ENCODE measurements around the gene PAQR4.

PAQR4 gene

DNA sequence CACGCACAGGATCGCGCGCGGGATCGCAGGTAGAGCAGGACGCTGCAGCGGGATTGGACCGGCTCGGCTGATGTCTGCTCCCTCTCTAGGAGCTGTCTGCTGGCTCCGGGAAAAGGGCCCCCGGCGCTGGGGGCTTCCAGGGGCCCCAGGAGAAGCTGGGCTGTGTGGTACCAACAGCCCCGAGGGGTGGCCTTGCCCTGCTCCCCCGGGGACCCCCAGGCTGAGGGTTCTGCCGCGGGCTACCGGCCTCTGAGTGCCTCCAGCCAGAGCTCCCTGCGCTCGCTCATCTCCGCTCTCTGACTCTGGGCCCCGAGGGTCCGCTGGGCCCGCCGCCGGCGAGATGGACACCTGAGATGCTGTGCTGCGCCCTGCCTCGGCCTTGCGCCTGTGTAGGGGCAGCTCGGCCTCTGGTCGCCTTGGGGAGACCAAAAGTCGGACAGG, 1.4 kb upstream of the PAQR4 start:
- Histone ChIP-seq H3K27ac (ENCODE audit: low read length) (no peak overlapping the region), H3K4me1 (ENCODE audit: control insufficient read depth in 1 of 2, insufficient read depth in 2 of 2, low read length in 2 of 2) (peaks cover 3 to 56% of the 10 kb centered on the region in 2 donors), H3K36me3 (ENCODE audit: control insufficient read depth in 1 of 2, insufficient read depth in 2 of 2, low read length in 2 of 2) (no peaks in the 10 kb centered on the region), H3K9me3 (ENCODE audit: control insufficient read depth in 1 of 2, low read length in 2 of 2) (no peaks in the 10 kb centered on the region), H3K4me3 (ENCODE audit: low read depth in 1 of 2, low read length in 2 of 2) (no peak overlapping the region), H3K27me3 (ENCODE audit: low read depth, low read length) (peaks cover 40% of the 10 kb centered on the region)

DNA sequence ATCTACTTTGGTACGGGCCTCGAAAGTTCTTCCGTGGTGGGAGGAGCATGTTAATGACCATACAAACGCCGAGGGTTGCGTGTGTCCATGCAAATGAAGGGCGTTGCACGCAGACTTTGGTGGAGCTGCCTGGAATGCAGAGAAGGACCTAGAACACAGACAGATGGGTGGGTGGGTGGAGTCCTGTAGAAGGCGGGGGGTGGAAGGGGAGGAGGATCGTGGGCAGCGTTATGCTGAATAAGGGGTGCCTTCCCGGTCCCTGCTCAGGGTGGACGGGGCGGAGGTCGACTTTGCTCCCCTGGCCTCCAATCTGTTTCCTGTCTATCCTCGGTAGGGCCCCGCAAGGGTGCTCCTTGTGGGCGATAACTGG, 795 bp upstream of the PAQR4 start:
- Histone ChIP-seq H3K27me3 (ENCODE audit: low read depth, low read length) (peaks cover 33% of the 10 kb centered on the region), H3K36me3 (ENCODE audit: control insufficient read depth in 1 of 2, insufficient read depth in 2 of 2, low read length in 2 of 2) (no peaks in the 10 kb centered on the region), H3K4me1 (ENCODE audit: control insufficient read depth in 1 of 2, insufficient read depth in 2 of 2, low read length in 2 of 2) (peaks cover 3 to 50% of the 10 kb centered on the region in 2 donors), H3K27ac (ENCODE audit: low read length) (no peak overlapping the region), H3K4me3 (ENCODE audit: low read depth in 1 of 2, low read length in 2 of 2) (peak overlapping the region; percentile 53 to 83), H3K9me3 (ENCODE audit: control insufficient read depth in 1 of 2, low read length in 2 of 2) (no peaks in the 10 kb centered on the region)

GRCh38 chr16:2969545-2970521, 685 bp downstream of the PAQR4 start:
- peaks cover 3 to 35% of the 10 kb centered on the region in 2 donors for H3K4me1 ChIP-seq (ENCODE audit: control insufficient read depth in 1 of 2, insufficient read depth in 2 of 2, low read length in 2 of 2)
- no peaks in the 10 kb centered on the region for H3K9me3 ChIP-seq (ENCODE audit: control insufficient read depth in 1 of 2, low read length in 2 of 2)
- H3K27me3 ChIP-seq (ENCODE audit: low read depth, low read length), result peaks cover 19% of the 10 kb centered on the region
- no peaks in the 10 kb centered on the region for H3K36me3 ChIP-seq (ENCODE audit: control insufficient read depth in 1 of 2, insufficient read depth in 2 of 2, low read length in 2 of 2)
- H3K4me3 ChIP-seq (ENCODE audit: low read depth in 1 of 2, low read length in 2 of 2), result peak overlapping the region; percentile 33 to 83
- H3K27ac ChIP-seq (ENCODE audit: low read length), result no peak overlapping the region

- peak overlapping the region in 1 of 2 donors; percentile 83 for H3K4me3 ChIP-seq (ENCODE audit: low read depth in 1 of 2, low read length in 2 of 2)
- peaks cover 3 to 33% of the 10 kb centered on the region in 2 donors for H3K4me1 ChIP-seq (ENCODE audit: control insufficient read depth in 1 of 2, insufficient read depth in 2 of 2, low read length in 2 of 2)
- no peaks in the 10 kb centered on the region for H3K36me3 ChIP-seq (ENCODE audit: control insufficient read depth in 1 of 2, insufficient read depth in 2 of 2, low read length in 2 of 2)
- H3K27ac ChIP-seq (ENCODE audit: low read length), result no peak overlapping the region
- H3K27me3 ChIP-seq (ENCODE audit: low read depth, low read length), result peaks cover 19% of the 10 kb centered on the region
- no peaks in the 10 kb centered on the region for H3K9me3 ChIP-seq (ENCODE audit: control insufficient read depth in 1 of 2, low read length in 2 of 2)
These were observed 1.4 kb downstream of the PAQR4 start for GRCh38 chr16:2970563-2970962.

DNA sequence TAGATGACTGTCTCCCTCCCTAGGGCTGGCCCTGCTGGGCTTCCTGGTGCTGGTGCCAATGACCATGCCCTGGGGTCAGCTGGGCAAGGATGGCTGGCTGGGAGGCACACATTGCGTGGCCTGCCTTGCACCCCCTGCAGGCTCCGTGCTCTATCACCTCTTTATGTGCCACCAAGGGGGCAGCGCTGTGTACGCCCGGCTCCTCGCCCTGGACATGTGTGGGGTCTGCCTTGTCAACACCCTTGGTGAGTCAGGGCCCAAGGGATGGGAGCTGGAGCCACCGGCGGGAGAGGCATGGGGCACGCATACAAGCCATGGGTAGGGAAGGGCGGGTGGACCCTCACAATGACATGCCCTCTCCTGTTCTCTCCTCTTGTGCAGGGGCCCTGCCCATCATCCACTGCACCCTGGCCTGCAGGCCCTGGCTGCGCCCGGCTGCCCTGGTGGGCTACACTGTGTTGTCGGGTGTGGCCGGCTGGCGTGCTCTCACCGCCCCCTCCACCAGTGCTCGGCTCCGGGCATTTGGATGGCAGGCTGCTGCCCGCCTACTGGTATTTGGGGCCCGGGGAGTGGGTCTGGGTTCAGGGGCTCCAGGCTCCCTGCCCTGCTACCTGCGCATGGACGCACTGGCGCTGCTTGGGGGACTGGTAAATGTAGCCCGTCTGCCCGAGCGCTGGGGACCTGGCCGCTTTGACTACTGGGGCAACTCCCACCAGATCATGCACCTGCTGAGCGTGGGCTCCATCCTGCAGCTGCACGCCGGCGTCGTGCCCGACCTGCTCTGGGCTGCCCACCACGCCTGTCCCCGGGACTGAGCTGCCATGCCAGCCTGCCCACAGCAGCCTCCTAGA, 2.2 kb downstream of the PAQR4 start:
- H3K4me1 ChIP-seq (ENCODE audit: control insufficient read depth in 1 of 2, insufficient read depth in 2 of 2, low read length in 2 of 2), result peaks cover 3 to 33% of the 10 kb centered on the region in 2 donors
- H3K27ac ChIP-seq (ENCODE audit: low read length), result no peak overlapping the region
- no peak overlapping the region for H3K4me3 ChIP-seq (ENCODE audit: low read depth in 1 of 2, low read length in 2 of 2)
- no peaks in the 10 kb centered on the region for H3K36me3 ChIP-seq (ENCODE audit: control insufficient read depth in 1 of 2, insufficient read depth in 2 of 2, low read length in 2 of 2)
- peaks cover 12% of the 10 kb centered on the region for H3K27me3 ChIP-seq (ENCODE audit: low read depth, low read length)
- no peaks in the 10 kb centered on the region for H3K9me3 ChIP-seq (ENCODE audit: control insufficient read depth in 1 of 2, low read length in 2 of 2)

DNA sequence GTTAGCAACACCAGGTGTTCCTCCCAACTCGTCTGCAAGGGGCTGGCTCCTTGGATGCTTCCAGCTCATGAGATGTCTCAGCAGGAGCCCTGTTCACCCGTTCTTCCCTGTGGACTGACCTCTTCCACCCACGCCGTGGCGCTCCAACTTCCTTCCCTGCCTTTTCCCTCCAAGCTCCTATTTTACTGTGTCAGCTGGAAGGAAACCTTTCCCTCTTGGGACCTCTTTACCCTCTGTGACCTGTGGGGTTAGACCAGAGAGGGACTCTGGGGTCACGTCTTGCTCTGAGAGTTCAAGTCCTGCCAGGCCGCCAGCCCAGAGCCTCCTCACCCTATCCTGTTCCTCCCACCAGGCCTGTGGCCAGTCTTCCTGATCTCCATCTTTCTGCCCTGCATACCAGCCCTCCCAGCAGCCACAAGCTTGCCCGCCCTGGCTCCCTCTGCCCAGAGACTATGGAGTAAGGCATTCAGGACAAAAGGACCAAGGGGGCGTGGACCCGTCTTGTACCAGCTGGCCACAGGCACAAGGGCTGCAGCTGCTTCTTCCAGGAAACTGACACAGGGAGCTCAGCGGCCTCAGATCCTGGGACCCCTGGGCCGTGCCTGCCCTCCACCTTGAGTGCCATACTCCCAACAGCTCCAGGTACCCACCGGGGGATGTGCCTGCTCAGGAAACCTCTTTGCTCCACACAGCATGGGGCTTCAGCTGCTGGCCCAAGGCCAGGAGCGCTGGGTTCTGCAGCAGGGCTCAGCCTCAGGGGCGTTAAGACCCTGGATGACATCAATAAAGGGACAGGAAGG, 3.0 kb downstream of the PAQR4 start:
- H3K9me3 ChIP-seq (ENCODE audit: control insufficient read depth in 1 of 2, low read length in 2 of 2), result no peaks in the 10 kb centered on the region
- no peaks in the 10 kb centered on the region for H3K36me3 ChIP-seq (ENCODE audit: control insufficient read depth in 1 of 2, insufficient read depth in 2 of 2, low read length in 2 of 2)
- no peak overlapping the region for H3K27ac ChIP-seq (ENCODE audit: low read length)
- H3K4me3 ChIP-seq (ENCODE audit: low read depth in 1 of 2, low read length in 2 of 2), result no peak overlapping the region
- H3K4me1 ChIP-seq (ENCODE audit: control insufficient read depth in 1 of 2, insufficient read depth in 2 of 2, low read length in 2 of 2), result peaks cover 3 to 26% of the 10 kb centered on the region in 2 donors
- H3K27me3 ChIP-seq (ENCODE audit: low read depth, low read length), result peaks cover 10% of the 10 kb centered on the region

DNA sequence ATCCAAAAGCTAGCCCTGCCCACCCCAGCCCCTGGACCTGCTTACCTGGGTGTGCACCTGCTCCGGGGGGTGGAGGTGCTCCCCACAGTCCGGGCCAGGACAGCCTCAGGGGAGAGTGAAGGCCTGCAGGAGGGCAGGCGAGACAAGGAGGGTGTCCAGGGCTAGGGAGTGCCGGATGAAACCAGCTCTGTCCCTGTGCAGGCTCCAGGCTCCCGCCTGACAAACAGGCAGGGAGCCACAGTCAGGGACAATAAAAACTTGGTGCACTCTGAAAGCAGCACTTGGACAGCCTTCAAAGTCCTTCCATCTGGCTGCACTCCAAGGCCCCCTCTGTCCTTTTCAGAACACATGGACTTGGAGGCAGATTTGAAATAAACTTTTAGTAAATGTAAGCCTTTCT, 3.9 kb downstream of the PAQR4 start:
- peaks cover 2% of the 10 kb centered on the region for H3K27me3 ChIP-seq (ENCODE audit: low read depth, low read length)
- no peaks in the 10 kb centered on the region for H3K36me3 ChIP-seq (ENCODE audit: control insufficient read depth in 1 of 2, insufficient read depth in 2 of 2, low read length in 2 of 2)
- no peaks in the 10 kb centered on the region for H3K9me3 ChIP-seq (ENCODE audit: control insufficient read depth in 1 of 2, low read length in 2 of 2)
- H3K4me1 ChIP-seq (ENCODE audit: control insufficient read depth in 1 of 2, insufficient read depth in 2 of 2, low read length in 2 of 2), result peaks cover 3 to 17% of the 10 kb centered on the region in 2 donors
- no peak overlapping the region for H3K27ac ChIP-seq (ENCODE audit: low read length)
- no peak overlapping the region for H3K4me3 ChIP-seq (ENCODE audit: low read depth in 1 of 2, low read length in 2 of 2)

GRCh38 chr16:2973605-2974318, 4.6 kb downstream of the PAQR4 start:
- H3K27ac ChIP-seq (ENCODE audit: low read length), result no peak overlapping the region
- no peaks in the 10 kb centered on the region for H3K9me3 ChIP-seq (ENCODE audit: control insufficient read depth in 1 of 2, low read length in 2 of 2)
- peaks cover 3 to 10% of the 10 kb centered on the region in 2 donors for H3K4me1 ChIP-seq (ENCODE audit: control insufficient read depth in 1 of 2, insufficient read depth in 2 of 2, low read length in 2 of 2)
- no peaks in the 10 kb centered on the region for H3K36me3 ChIP-seq (ENCODE audit: control insufficient read depth in 1 of 2, insufficient read depth in 2 of 2, low read length in 2 of 2)
- H3K4me3 ChIP-seq (ENCODE audit: low read depth in 1 of 2, low read length in 2 of 2), result no peak overlapping the region
- no peaks in the 10 kb centered on the region for H3K27me3 ChIP-seq (ENCODE audit: low read depth, low read length)

DNA sequence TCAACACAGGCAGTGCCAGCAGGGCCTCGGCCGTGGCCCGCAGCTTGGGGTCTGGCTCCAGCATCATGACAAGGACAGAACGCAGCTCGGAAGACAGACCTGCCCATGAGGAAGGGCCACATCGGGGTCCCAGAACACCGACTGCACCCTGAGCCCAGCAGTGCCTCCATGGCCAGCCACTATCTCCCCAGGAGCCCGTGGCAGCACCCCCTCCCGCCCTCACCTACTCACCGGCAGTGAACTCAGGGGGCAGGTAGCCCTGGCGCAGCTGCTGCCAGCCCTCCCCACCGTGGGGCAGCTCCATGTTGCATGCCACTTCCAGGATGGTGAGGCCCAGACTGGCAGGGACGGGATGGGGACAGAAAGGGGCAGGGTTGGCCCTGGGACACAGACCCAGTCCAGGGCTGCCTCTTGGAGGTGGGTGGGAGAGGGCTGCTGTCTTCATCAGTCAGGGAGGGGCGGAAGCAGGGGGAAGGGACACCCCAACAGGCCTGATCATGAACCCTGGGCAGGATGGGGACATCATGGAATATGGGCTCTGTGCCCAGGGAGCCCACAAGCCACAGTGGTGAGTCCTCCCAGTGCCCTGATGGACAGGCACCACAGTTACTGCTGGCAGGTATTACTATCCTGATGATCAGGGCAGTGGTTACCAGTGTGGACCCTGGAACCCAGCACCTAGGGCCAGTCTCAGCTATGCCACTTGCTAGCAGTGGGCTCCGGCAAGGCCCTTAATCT, 5.3 kb downstream of the PAQR4 start:
- Histone ChIP-seq H3K27ac (ENCODE audit: low read length) (no peak overlapping the region), H3K27me3 (ENCODE audit: low read depth, low read length) (peaks cover 1% of the 10 kb centered on the region), H3K9me3 (ENCODE audit: control insufficient read depth in 1 of 2, low read length in 2 of 2) (no peaks in the 10 kb centered on the region), H3K4me1 (ENCODE audit: control insufficient read depth in 1 of 2, insufficient read depth in 2 of 2, low read length in 2 of 2) (peaks cover 3 to 8% of the 10 kb centered on the region in 2 donors), H3K4me3 (ENCODE audit: low read depth in 1 of 2, low read length in 2 of 2) (no peak overlapping the region), H3K36me3 (ENCODE audit: control insufficient read depth in 1 of 2, insufficient read depth in 2 of 2, low read length in 2 of 2) (no peaks in the 10 kb centered on the region)

All from muscle layer of duodenum (tissue), 2 donors.